KBM-7 (cell line): ENCODE measurements around the gene QSOX2.

Source experiments
- DNase-seq: peaks from one replicate; pipeline ENCODE4 v3.0.0-alpha.2; 2015
- in situ Hi-C: fragments of 300-500 bp; cut with MboI; formaldehyde crosslinking; loops from 2 replicates; pipeline ENCODE4 v1.14.3; 2020; ENCODE audit warnings: low sequenced_read_pairs, low pct_unique_long_range_greater_than_20kb, mixed read lengths

The QSOX2 gene

GRCh38 chr9:136199391-136200288 lies 46.0 kb downstream of the QSOX2 start:
- no peak for DNase-seq
- in situ Hi-C loops: no loop called here

DNA sequence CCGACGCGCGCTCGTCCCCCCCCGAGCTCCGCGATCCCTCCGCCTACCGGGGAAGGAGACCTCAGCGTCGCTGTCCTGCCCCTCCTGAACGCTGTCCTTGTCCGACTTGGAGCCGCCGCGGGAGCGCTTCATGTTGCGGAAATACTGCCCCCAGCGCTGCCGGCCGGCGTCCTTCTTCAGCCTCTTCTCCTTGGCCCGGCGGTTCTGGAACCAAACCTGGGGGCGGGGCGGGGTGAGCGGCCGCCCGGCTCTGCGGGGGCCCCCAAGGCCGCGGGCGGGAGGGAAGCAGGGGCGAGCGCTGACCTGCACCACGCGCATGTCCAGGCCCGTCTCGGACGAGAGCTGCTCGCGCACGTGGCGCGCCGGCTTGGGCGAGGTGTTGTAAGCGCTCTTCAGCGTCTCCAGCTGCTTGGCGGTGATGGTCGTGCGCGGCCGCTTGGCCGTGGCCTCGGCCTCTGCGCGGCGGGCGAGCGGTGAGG lies 47.0 kb downstream of the QSOX2 start:
- no peak for DNase-seq
- in situ Hi-C loops: no loop called here

DNA sequence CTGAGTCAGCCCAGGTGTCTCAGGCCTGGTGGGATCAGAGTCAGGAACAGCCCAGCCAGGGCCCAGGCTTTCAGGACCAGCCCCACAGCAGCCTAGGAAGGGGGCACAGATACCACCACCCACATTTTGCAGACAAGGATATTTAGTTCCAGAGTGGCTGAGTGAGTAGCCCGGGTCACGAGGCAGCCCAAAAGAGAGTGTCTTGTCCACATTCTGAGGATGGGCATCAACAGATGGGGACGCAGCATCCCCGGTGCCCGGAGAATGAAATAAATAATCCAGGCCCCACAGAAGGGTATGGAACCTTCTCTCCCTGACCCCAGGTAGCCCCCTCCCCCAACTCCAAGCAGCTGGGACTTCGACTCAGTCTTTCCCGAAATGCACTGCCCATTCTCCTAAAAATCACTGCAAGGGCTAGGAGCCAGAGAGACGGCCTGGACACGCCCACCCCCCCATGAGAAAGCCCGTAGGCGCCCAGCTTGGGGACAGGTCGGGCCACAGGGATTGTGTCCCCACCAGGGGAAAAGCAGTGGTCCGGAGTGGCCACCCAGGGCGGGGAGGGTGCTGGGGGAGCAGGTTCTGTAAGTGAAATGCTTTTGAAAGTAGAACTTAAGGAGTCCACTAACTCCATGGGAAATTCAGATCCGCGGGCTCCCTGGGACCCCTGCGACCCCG lies 47.5 kb downstream of the QSOX2 start:
- in situ Hi-C loops: no loop called here
- no peak for DNase-seq

DNA sequence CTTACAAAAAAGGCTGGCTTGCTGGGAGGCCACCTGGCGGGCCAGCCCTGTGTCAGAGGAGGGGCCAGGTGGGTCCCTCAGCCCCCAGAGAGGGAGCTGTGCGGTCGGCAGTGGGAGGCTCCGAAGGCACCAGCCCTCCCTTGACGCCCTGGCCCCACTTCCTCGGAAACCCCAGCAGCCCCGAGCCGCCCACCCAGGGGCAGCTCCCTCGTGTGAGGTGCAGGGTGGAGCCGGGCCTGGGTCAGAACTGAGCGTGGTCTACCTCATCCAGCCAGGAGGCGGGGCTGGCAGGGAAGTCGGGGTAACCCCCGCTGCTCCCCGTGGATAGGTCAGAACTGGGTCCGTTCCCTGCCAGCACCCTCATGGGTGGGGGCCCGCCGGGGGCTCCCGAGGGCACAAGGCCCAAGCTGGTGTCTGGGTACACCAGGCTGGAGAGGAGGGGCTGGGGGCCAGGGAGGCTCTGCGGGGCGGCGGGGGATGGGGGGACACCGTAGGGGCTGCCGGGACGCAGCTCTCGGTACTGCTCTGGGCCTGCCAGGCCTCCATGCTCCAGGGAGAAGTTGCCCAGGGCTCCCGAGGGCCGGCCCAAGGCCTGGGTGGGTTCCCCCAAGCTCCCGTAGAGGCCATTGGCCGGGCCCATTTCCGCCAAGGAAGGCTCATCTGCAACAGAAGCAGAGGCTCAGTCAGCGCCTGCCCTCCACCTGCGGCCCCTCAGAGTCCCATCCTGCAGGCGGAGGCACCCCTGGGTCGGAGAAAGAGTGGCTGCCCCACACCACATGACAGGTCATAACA lies 48.3 kb downstream of the QSOX2 start:
- DNase-seq: no peak
- in situ Hi-C loops: no loop called here

- no peak for DNase-seq
Measured at GRCh38 chr9:136196404-136197083, 49.1 kb downstream of the QSOX2 start.

DNA sequence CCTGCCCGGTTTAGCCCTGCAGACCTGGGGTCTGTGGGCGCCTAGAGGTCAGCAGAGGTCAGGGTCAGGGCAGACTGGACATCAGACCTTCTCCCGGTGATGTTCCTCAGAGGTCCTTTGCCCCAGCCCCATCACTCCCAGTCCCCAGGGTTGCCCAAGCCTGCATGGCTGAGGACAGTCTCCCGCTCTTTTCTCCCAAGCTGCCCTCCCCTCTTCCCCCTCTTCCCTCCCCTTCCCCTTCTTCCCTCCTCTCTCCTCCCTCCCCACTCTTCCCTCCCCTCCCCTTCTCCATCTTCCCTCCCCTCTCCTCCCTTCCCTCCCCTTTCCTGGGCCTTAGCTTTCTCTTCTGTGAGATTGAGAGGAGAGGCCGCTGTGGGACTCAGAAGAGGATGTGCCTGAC lies 51.1 kb downstream of the QSOX2 start:
- DNase-seq: no peak

More at GRCh38 chr9:136196404-136197083, 49.1 kb downstream of the QSOX2 start:
- in situ Hi-C loops: no loop called here

DNA sequence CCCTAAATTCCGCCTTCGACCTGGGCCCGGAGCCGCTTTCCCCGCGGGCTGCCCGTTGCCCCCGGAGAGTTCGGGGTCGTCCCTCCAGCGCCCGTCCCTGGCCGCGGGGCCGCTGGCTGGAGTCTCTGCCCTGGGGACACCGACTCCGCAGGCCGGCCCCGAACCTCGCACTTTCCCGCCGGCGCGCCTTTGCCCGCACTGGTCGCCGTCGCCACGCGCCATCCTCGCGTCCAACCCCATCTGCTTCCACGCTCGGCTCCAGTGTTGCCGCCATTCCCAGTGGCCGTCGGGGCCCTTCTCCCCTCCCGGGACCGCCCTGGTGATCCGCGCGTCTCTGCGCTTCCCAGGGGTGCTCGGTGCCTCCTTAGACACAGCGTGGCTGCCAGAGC lies 51.7 kb downstream of the QSOX2 start:
- DNase-seq: no peak
- in situ Hi-C loops: no loop called here

More for the DNA sequence above, 51.1 kb downstream of the QSOX2 start:
- in situ Hi-C loops: no loop called here

GRCh38 chr9:136193127-136193890 lies 52.3 kb downstream of the QSOX2 start:
- in situ Hi-C loops: no loop called here
- no peak for DNase-seq

DNA sequence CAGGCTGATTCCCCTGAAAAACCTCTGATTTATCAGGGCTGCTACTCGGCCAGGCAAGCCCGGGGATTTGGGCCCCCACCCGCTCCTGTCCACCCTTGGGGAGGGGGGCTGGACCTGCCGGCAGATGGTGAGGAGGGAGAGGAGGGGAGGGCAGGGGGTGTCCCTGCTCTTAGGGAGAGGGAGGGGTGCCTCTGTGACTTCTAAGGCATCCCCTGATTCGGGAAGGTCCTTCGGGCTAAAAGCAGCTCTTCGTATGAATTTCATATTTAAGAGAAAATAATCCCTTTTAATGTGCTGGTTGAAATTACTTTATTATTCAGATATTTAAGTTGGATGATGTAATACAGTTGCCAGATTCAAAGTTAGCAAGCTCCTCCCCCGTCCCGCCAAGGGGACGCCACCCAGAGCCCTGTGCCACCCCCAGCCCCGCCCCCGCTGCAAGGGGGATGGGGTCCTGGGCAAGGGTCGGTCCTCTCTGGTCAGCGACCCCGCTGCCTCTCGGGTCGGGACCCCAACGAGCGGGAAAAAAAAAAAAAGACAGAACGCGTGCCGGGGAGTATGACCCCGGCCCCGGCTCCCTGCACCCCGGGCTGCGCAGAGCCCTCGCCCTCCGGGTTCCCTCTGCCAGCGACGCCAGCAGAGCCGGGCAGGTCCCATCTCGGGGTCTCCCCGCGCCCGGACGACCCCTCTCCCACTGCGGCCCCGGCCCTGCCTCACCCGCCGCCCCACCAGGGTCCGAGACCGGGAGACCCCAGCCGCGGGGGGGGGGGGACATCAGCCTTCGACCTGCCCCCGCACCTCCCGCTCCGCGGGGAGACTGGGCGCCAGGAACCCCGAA lies 53.1 kb downstream of the QSOX2 start:
- in situ Hi-C loops: no loop called here
- no peak for DNase-seq

DNA sequence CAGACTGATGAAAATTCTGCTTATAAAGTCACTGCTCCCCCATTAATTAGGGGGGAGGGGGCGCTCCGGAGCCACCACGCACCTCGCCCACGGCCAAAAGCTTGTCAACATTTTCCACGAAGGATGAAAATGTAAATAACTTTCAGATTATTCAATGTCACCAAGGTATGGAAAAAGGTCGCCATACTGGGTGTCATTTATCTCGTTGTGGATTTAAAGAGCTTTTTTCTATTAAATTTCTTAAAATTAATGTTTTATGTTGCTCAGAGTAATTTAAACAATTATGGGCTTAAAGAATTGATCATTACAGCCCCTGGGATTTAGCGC lies 53.7 kb downstream of the QSOX2 start:
- no peak for DNase-seq
- in situ Hi-C loops: no loop called here

- in situ Hi-C loops: no loop called here
- no peak for DNase-seq
Measured at GRCh38 chr9:136191099-136191959, 54.3 kb downstream of the QSOX2 start.

GRCh38 chr9:136190656-136191055 lies 55.0 kb downstream of the QSOX2 start:
- in situ Hi-C loops: no loop called here
- no peak for DNase-seq

GRCh38 chr9:136190237-136190601 lies 55.4 kb downstream of the QSOX2 start:
- in situ Hi-C loops: no loop called here
- no peak for DNase-seq

DNA sequence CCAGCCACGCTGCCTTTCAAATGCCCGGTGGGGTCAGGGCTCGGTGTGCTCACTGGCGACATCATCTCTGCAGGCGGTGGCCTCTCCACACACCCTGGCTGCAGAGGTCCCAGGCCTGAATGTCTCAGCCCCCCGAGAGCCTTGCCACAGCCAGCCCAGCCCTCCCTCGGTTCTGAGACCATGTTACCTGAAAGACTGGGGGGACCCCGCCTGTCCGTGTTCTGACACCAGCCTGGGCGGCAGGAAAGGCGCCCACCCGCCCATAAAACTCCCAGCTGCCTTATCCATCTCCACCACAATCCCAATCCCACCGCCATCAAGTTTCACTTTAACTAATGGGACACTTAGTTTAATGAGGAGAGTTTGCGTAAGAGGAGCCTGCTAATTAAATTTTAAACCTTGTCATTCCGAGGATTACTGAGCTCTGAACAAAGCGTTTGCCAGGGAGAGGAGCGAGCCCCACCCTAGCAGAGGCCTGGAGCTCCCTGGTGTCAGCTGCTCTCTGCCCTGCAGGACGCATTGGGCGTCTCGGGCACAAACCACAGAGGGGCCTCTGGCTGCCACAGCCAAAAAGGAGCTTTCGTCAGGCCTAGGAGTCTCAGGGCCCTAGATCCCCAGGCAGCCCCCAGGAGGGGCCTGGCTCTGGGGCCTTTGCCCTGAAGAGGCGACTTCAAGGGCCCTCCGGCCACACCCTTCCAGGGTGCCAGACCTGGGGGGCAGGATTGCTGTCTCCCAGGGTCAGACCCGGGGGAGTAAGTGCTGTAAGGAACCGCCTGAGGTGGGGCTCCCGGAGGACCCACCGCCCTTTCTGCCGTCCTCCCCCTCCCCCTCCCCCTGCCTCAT lies 56.0 kb downstream of the QSOX2 start:
- in situ Hi-C loops: no loop called here
- DNase-seq: no peak

DNA sequence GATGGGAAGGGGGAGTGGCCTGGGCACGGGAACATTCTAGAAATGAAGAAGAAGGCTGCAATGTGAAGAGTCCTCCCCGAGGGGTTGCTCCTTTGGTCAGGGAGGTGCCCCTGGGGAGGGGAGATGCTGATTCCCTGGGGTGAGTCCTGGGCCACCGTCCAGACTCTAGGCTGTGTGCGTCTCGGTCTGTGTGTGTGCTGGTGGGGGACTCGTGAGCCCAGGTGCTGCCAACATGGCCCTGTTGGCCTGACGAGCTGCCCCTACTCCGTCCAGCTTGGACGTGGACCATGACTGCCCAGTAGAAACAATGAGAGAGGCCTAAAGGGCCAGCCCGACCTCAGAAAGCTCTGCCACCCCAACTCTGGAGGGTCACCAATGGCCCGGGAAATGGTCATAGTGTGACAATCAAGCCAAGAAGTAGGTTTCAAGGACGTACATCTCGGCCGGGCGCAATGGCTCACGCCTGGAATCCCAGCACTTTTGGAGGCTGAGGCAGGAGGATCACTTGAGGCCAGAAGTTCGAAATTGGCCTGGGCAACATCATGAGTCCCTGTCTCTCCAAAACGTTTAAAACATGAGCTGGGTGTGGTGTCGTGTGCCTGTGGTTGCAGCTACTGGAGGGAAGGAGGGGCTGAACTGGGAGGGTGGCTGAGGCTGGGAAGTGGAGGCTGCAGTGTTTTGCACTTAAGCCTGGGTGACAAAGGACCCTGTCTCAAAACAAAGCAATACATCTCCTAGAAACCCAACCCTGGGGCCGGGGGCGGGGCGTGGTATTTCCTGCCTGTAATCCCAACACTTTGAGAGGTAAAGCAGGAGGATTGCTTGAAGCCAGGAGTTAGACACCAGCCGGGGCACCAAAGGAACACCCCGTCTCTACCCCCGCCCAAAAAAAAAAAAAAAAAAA lies 57.7 kb downstream of the QSOX2 start:
- in situ Hi-C loops: no loop called here
- no peak for DNase-seq
